GM18858 (cell line): Measurements from ENCODE around the gene MAP2K5.

ENCODE experiments used
- ATAC-seq: cut with Tn5 transposase; IDR thresholded peaks from one replicate; pipeline ENCODE4 v1.9.1; 2021; ENCODE audit not compliant: unreplicated experiment

Gene MAP2K5

GRCh38 chr15:67832897-67833709, 290.6 kb downstream of the MAP2K5 start:
- ATAC-seq, result no peak

- no peak for ATAC-seq
Observed at GRCh38 chr15:67833710-67834511, 291.4 kb downstream of the MAP2K5 start.

DNA sequence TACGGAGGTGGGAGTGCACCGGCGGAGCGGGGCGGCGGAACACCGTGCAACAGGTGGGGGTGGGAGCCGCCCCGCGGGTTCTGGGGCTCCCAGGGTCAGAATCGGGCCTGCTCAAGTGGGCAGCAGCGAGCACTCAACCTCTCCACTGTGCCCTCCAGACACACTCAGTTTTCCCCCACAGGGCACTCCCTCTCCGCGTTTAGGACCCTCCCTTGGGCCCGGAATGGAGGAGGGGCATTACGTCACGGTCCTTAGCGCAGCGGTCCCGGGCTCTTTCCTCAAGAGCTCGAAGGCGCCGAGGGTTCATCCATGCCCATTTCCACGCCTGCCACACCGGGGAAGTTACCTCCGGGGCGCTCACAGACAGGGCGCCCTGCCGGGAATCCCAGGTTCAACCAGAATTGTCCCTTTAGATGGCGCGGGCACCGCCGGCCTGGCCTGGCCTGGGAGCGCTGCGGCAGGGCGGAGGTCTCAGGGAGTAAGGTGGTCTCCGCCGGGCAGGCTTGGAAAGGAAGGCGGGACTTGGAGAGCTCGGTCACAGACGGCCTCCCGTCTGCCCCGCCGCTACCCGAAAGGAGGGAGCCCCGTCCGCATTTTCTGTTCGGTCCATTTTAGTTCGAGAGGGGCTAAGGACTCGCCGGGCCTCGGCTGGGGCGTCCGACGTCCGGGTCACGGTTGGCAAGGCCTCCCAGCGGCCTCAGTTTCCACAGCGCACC, 292.2 kb downstream of the MAP2K5 start:
- no peak for ATAC-seq

DNA sequence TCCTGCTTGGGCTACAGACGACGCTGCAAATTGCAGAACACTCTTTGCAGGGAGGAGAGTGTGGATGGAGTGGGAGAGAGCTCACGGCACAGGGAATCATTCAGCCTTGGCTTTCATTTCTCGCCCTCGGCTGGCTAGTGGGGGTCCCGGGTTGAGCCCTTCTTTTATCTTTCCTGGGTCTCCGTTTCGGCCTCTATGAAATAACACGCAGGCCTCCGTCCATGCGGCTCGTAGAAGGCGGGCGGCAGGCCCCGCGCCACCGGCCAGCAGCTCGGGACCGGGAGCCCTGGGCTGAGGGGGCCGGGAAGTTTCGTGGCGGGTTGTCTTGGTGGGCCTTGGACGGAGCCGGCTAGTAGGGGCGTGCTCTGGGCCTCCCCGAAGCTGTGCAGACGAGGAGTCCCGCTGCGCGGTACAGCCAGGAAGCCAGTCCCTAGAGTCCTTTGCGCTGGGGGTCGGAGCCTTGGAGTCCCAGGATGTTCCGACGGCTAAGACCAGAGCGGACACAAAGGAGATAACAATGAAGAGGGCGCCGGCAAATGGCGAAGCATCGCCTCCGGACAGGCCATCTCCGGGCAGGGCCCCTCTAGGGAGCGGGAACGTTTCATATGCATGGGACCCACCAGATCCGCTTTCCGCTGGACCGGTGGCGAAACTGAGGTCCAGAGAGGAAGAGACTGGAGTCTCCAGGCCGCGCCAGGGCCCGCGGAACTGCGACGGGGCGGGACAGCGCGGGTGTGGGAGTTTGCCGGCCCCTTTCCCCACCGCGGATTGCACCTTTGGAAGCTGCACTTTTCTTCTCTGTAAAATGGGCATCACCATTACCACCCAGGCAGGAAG, 293.0 kb downstream of the MAP2K5 start:
- ATAC-seq, result no peak

DNA sequence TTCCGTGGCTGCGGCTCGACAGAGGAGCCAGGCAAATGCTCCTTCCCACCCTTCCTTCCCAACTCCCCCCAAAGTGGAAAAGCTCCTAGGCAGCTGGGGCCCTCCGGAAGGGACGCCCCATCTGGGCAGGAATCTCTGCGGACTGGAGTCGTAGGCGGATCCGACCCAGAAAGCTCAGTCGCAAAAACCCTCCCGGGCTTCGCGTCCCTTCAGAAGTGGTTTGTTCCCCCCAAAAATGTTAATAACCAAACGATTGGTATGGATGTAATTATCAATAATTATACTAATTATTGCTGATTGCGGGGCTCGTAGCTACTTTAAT, 293.6 kb downstream of the MAP2K5 start:
- no peak for ATAC-seq

DNA sequence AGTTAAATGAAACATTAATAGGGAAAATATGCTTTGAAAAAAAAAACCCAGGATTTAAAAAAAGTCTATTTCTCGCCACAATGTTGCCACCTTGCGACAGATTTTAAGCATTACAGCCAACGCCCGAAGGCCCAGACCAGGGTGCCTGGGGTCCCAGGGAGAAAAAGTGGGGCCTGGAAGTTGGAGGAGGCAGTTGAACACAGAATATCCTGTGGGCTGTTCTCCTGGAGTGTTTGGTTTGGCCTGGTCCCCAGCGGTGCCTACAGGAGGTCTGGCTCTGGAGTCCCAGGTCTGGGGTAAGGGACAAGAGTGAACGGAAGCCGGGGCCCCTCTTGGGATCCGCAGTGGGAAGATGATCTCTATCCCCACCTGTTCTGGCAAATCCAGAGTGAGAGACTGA, 294.0 kb downstream of the MAP2K5 start:
- no peak for ATAC-seq

GRCh38 chr15:67836955-67837354, 294.5 kb downstream of the MAP2K5 start:
- ATAC-seq, result no peak

DNA sequence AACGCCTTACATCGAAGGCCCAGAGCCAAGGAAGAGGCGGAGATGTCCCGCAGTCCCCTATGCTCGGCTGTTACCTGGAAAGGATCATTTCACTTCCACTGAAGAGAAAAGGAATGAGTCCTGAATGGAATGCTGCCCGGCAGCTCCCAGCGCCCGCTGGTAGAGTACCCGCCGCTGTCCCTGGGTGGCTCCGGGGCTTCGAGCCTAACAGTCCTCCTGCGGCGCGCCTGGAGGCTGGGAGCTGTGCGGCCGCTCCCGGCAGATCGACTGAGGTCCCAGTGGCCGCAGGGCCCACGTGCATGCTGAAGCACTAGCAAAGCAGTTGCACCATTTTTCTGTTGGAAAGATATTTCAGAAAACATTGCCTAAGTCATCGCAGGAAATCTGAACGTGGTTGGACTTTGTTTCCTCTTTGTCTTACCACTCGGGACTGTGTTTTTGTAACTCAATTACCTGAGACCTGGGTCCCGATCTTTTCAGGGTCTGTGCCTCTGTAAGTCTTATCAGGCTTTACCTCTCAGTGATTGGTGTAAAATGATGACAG, 296.4 kb downstream of the MAP2K5 start:
- no peak for ATAC-seq

GRCh38 chr15:67839499-67839928, 297.0 kb downstream of the MAP2K5 start:
- peak; percentile 10 for ATAC-seq

- ATAC-seq, result peak; percentile 59
Observed at GRCh38 chr15:67839929-67840748, 297.6 kb downstream of the MAP2K5 start, which contains the start of gene RNU6-1. Gene RNU6-1 (minus strand): TSS chr15:67840045.

GRCh38 chr15:67840749-67841512, 298.4 kb downstream of the MAP2K5 start:
- ATAC-seq, result no peak

GRCh38 chr15:67841513-67841762, 298.9 kb downstream of the MAP2K5 start:
- no peak for ATAC-seq

GRCh38 chr15:67843092-67843501, 300.6 kb downstream of the MAP2K5 start:
- no peak for ATAC-seq

GRCh38 chr15:67843571-67844387, 301.3 kb downstream of the MAP2K5 start:
- no peak for ATAC-seq

GRCh38 chr15:67845974-67846373, 303.5 kb downstream of the MAP2K5 start:
- ATAC-seq, result no peak

DNA sequence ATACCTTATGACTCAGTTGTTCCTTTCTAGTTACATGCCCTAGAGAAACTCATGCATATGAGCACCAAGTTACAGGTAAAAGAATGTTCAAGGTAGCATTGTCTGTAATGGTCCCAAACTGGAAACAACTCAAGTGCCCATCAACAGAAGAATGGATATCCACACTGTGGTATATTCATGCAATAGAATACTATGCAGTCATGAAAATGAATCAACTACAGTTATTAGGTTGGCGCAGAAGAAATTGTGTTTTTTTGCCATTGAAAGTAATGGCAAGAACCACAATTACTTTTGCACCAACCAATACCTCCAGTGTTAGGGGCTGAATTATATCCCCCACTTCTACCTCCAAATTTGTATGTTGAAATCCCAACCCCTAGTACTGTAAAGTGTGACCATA, 307.0 kb downstream of the MAP2K5 start:
- ATAC-seq, result no peak

- ATAC-seq, result no peak
Observed at GRCh38 chr15:67850336-67850735, 307.8 kb downstream of the MAP2K5 start.

DNA sequence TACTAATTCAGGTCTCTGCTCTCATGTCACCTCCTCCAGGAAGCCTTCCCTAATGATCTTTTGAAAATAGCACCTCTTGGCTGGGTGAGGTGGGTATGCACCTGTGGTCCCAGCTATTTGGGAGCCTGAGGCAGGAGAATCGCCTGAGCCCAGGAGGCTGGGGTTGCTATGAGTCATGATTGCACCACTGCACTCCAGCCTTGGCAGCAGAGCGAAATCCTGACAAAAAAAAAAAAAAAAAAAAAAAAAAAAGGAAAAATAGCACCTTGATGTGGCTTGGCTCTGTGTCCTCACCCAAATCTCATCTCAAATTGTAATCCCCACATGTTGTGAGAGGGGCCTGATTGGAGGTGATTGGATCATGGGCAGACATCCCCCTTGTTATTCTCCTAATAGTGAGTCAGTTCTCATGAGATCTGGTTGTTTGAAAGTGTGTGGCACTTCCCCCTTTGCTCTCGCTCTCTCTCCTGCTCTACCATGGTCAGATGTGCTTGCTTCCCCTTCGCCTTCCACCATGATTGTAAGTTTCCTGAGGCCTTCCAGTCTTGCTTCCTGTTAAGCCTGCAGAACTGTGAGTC, 308.6 kb downstream of the MAP2K5 start:
- ATAC-seq, result no peak
